Measurements from ENCODE around the gene CALN1. TPM values are rescaled to one million over a fixed set of nuclear protein-coding genes. Genes with fewer than 3 reads are reported as not detected.

The CALN1 gene
- total RNA-seq, 2 donors from 2014 or later: 1.1 to 1.2 TPM

DNA sequence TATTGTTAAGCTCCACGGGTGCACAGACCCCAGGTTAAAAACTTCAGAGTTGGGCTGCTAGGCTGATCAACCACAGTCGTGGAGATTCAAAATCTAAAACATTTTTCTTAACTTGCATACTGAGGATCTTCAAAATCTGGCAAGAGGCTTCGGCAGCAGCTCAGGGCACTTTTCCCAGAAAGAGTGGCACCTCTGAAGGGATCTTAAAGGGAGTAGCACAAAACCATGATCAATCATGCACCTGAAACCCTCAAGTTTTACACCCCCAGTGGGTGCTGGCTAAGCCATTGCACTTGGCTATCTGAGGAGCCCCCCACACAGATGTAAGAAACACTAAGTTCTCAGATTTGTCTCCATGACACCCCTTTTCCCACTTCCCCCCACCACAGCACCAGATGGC is 151.7 kb downstream of the CALN1 start:
- Histone ChIP-seq H3K4me3 (no peak overlapping the region), H3K36me3 (no peaks in the 10 kb centered on the region), H3K9me3 (no peaks in the 10 kb centered on the region), H3K4me1 (replicated peaks) (no peaks in the 10 kb centered on the region), H3K27me3 (replicated peaks; ENCODE audit: insufficient read depth) (no peaks in the 10 kb centered on the region), H3K27ac (no peak overlapping the region)
- WGBS: 24% methylated on average over 3 of the region's 3 CpGs
- no peak for DNase-seq (ENCODE audit: low spot score)
- TF ChIP-seq POLR2AphosphoS5 (IDR thresholded peaks at IDR 0.05) (no peak), POLR2A (IDR thresholded peaks at IDR 0.05) (no peak)
- TF ChIP-seq, protein P1, sequence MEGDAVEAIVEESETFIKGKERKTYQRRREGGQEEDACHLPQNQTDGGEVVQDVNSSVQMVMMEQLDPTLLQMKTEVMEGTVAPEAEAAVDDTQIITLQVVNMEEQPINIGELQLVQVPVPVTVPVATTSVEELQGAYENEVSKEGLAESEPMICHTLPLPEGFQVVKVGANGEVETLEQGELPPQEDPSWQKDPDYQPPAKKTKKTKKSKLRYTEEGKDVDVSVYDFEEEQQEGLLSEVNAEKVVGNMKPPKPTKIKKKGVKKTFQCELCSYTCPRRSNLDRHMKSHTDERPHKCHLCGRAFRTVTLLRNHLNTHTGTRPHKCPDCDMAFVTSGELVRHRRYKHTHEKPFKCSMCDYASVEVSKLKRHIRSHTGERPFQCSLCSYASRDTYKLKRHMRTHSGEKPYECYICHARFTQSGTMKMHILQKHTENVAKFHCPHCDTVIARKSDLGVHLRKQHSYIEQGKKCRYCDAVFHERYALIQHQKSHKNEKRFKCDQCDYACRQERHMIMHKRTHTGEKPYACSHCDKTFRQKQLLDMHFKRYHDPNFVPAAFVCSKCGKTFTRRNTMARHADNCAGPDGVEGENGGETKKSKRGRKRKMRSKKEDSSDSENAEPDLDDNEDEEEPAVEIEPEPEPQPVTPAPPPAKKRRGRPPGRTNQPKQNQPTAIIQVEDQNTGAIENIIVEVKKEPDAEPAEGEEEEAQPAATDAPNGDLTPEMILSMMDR (IDR thresholded peaks at IDR 0.05): no peak
- intact Hi-C loops (cut with DNase I): no loop called here

DNA sequence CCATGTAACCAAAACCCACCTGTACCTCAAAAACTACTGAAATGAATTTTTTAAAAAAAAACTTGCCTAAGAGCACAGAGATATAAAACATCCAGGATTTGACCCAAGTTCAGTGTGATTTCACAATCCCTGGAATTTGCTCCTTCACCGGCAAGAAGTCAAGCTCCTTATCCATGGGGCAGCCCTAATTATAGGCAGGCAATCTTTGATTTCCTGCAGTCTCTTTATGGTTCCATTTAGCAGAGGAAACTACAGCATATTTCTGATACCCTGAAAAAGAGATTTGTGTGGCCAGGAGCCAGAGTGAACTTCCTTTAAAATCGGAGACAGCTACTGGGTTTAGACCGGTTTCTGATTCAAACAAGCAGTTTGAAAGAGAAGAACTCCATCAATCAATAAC is 154.1 kb downstream of the CALN1 start:
- 79% methylated on average over 3 of the region's 3 CpGs for WGBS
- no peak overlapping the region for H3K4me3 ChIP-seq
- no peak overlapping the region for H3K27ac ChIP-seq
- DNase-seq (ENCODE audit: low spot score): no peak
- intact Hi-C loops (cut with DNase I): no loop called here
- TF ChIP-seq POLR2A (IDR thresholded peaks at IDR 0.05): no peak
- H3K4me1 ChIP-seq (replicated peaks): no peaks in the 10 kb centered on the region
- no peaks in the 10 kb centered on the region for H3K9me3 ChIP-seq
- no peaks in the 10 kb centered on the region for H3K27me3 ChIP-seq (replicated peaks; ENCODE audit: insufficient read depth)
- no peaks in the 10 kb centered on the region for H3K36me3 ChIP-seq

DNA sequence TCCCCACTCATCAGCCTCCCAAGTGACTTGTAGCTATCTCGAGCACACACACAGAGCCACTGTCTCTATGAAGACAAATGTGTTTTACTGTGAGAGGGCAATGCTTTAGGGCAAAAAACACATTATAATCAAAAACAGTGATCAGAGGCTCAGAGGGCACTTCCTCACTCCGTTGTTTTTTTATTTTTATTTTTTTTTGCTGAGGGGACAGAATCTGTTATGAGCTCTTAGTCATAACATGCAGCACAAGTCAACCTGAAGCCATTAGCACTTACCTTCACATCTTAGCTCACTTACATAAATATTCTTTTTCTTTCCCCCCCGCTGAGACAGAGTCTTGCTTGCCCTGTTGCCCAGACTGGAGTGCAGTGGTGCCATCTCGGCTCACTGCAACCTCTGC is 157.7 kb downstream of the CALN1 start:
- Histone ChIP-seq H3K4me3 (no peak overlapping the region), H3K9me3 (no peaks in the 10 kb centered on the region), H3K36me3 (no peaks in the 10 kb centered on the region), H3K4me1 (replicated peaks) (no peaks in the 10 kb centered on the region), H3K27me3 (replicated peaks; ENCODE audit: insufficient read depth) (no peaks in the 10 kb centered on the region), H3K27ac (no peak overlapping the region)
- no peak for TF ChIP-seq POLR2AphosphoS5 (IDR thresholded peaks at IDR 0.05)
- no peak for TF ChIP-seq POLR2A (IDR thresholded peaks at IDR 0.05)
- TF ChIP-seq, protein P1 (IDR thresholded peaks at IDR 0.05): no peak
- 74% methylated on average over 4 of the region's 4 CpGs for WGBS
- no peak for DNase-seq (ENCODE audit: low spot score)
- intact Hi-C loops (cut with DNase I): no loop called here

DNA sequence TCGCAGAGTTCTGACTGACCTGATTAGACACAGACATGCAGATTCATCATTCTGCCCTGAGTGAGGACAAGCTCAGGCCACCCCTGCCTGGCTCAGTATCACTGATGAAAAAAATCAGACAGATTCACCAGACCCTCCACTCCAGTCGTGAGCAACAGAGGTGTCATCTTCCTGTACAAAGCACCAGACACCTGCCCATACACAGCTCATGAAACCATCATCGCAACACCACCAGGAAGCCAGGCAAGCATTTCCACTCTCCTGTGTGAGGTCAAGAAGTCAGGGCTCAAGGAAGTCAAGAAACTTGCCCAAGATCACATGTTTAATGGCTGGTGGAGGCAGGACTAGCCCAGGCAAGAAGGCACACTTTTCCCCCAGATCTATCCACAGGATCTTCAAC is 163.0 kb downstream of the CALN1 start:
- intact Hi-C loops (cut with DNase I): no loop called here
- no peaks in the 10 kb centered on the region for H3K36me3 ChIP-seq
- 88% methylated on average over 3 of the region's 3 CpGs for WGBS
- no peak for DNase-seq (ENCODE audit: low spot score)
- H3K27me3 ChIP-seq (replicated peaks; ENCODE audit: insufficient read depth): no peaks in the 10 kb centered on the region
- H3K4me3 ChIP-seq: no peak overlapping the region
- H3K9me3 ChIP-seq: no peaks in the 10 kb centered on the region
- H3K27ac ChIP-seq: no peak overlapping the region
- no peaks in the 10 kb centered on the region for H3K4me1 ChIP-seq (replicated peaks)
- TF ChIP-seq, protein P1 (IDR thresholded peaks at IDR 0.05): no peak
- TF ChIP-seq POLR2AphosphoS5 (IDR thresholded peaks at IDR 0.05): no peak

DNA sequence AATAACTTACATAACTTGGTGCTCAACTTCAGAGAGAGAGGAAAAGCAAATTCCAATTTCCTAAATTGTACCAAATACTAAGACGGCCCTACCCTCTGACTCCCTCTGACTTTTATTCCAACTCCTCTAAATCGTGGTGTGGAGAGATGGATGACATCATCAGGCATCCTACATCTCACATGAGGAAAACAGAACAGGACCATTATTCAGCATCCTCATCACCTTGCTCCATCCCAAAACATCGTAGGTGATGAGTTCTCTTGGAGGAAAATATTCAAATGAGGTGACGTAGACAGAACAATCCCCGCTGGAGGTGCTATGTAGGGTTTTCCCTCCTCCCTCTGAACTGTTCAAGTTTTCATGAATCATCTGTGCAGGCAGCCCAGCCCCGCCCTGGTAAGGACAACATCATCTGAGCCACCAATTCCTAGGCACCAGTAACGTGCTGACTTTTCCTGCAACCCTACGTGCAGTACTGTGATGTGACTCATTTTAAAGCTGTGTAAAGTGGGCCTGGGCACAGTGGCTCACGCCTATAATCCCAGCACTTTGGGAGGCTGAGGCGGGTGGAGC is 167.2 kb downstream of the CALN1 start:
- WGBS: 73% methylated on average over 10 of the region's 10 CpGs
- no peaks in the 10 kb centered on the region for H3K9me3 ChIP-seq
- H3K36me3 ChIP-seq: no peaks in the 10 kb centered on the region
- no peak overlapping the region for H3K27ac ChIP-seq
- intact Hi-C loops (cut with DNase I): no loop called here
- H3K4me3 ChIP-seq: no peak overlapping the region
- no peaks in the 10 kb centered on the region for H3K4me1 ChIP-seq (replicated peaks)
- DNase-seq (ENCODE audit: low spot score): no peak
- H3K27me3 ChIP-seq (replicated peaks; ENCODE audit: insufficient read depth): no peaks in the 10 kb centered on the region
- TF ChIP-seq POLR2A (IDR thresholded peaks at IDR 0.05) (no peak), POLR2AphosphoS5 (IDR thresholded peaks at IDR 0.05) (no peak)
- TF ChIP-seq, protein P1 (IDR thresholded peaks at IDR 0.05): no peak

Measured in prostate gland (tissue), 2 donors.